ENCODE results near the gene CDCP2. TPM values are rescaled to one million over a fixed set of nuclear protein-coding genes. Genes with fewer than 3 reads are reported as not detected.

Gene CDCP2
- total RNA-seq, 1 donor from 2014 or later, result not detected

DNA sequence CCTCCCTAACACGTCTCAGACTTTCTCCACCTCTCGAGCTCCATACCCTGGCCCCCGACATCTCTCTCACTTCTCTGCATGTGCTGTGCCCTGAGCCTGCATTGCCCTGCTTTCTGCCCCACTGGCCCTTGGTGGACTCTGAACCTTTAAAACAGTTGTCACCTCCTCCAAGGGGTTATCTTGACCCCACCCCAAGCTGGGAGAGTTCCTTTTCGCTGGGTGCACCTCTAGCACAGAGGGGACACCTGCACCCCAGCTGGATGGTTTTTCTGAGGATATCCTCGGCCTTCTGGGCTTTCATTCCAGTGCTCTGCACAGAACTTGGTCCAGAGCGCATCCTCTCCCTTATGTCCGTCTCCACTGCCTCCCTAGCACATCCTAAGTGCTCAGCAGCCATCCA, 4.2 kb upstream of the CDCP2 start:
- TF ChIP-seq CTCF (IDR thresholded peaks at IDR 0.05), result no peak
- peaks cover 19% of the 10 kb centered on the region for H3K4me1 Mint-ChIP-seq (ENCODE audit: low read depth)
- H3K4me3 Mint-ChIP-seq (ENCODE audit: unreplicated experiment), result no peak overlapping the region
- no peaks in the 10 kb centered on the region for H3K27me3 Mint-ChIP-seq (ENCODE audit: low read depth)
- no peaks in the 10 kb centered on the region for H3K36me3 Mint-ChIP-seq (ENCODE audit: low read depth)
- H3K9me3 Mint-ChIP-seq (ENCODE audit: low read depth), result no peaks in the 10 kb centered on the region
- H3K27ac Mint-ChIP-seq (ENCODE audit: unreplicated experiment), result no peak overlapping the region
- peak; percentile 34 for DNase-seq (ENCODE audit: low spot score)

- DNase-seq (ENCODE audit: low spot score), result peak; percentile 10
- TF ChIP-seq CTCF (IDR thresholded peaks at IDR 0.05), result no peak
Measured at GRCh38 chr1:54156201-54156600, 3.4 kb upstream of the CDCP2 start.

GRCh38 chr1:54153535-54154439, 987 bp upstream of the CDCP2 start:
- peak; percentile 35 for DNase-seq (ENCODE audit: low spot score)
- TF ChIP-seq CTCF (IDR thresholded peaks at IDR 0.05), result no peak
- Mint-ChIP-seq H3K4me3 (ENCODE audit: unreplicated experiment) (no peak overlapping the region), H3K36me3 (ENCODE audit: low read depth) (no peaks in the 10 kb centered on the region), H3K27me3 (ENCODE audit: low read depth) (no peaks in the 10 kb centered on the region), H3K4me1 (ENCODE audit: low read depth) (peaks cover 12% of the 10 kb centered on the region), H3K27ac (ENCODE audit: unreplicated experiment) (peak overlapping the region; percentile 41), H3K9me3 (ENCODE audit: low read depth) (no peaks in the 10 kb centered on the region)

More at GRCh38 chr1:54156201-54156600, 3.4 kb upstream of the CDCP2 start:
- no peak overlapping the region for H3K4me3 Mint-ChIP-seq (ENCODE audit: unreplicated experiment)
- no peaks in the 10 kb centered on the region for H3K9me3 Mint-ChIP-seq (ENCODE audit: low read depth)
- H3K27me3 Mint-ChIP-seq (ENCODE audit: low read depth), result no peaks in the 10 kb centered on the region
- H3K36me3 Mint-ChIP-seq (ENCODE audit: low read depth), result no peaks in the 10 kb centered on the region
- no peak overlapping the region for H3K27ac Mint-ChIP-seq (ENCODE audit: unreplicated experiment)
- peaks cover 19% of the 10 kb centered on the region for H3K4me1 Mint-ChIP-seq (ENCODE audit: low read depth)

GRCh38 chr1:54151013-54151412, 1.8 kb downstream of the CDCP2 start:
- no peak overlapping the region for H3K4me3 Mint-ChIP-seq (ENCODE audit: unreplicated experiment)
- DNase-seq (ENCODE audit: low spot score), result no peak
- H3K36me3 Mint-ChIP-seq (ENCODE audit: low read depth), result no peaks in the 10 kb centered on the region
- H3K9me3 Mint-ChIP-seq (ENCODE audit: low read depth), result no peaks in the 10 kb centered on the region
- H3K27ac Mint-ChIP-seq (ENCODE audit: unreplicated experiment), result no peak overlapping the region
- H3K27me3 Mint-ChIP-seq (ENCODE audit: low read depth), result no peaks in the 10 kb centered on the region
- TF ChIP-seq CTCF (IDR thresholded peaks at IDR 0.05), result no peak
- H3K4me1 Mint-ChIP-seq (ENCODE audit: low read depth), result peaks cover 14% of the 10 kb centered on the region

GRCh38 chr1:54149734-54150133, 3.1 kb downstream of the CDCP2 start:
- H3K36me3 Mint-ChIP-seq (ENCODE audit: low read depth), result no peaks in the 10 kb centered on the region

More at GRCh38 chr1:54149734-54150133, 3.1 kb downstream of the CDCP2 start:
- Mint-ChIP-seq H3K9me3 (ENCODE audit: low read depth) (no peaks in the 10 kb centered on the region), H3K27ac (ENCODE audit: unreplicated experiment) (no peak overlapping the region), H3K4me3 (ENCODE audit: unreplicated experiment) (no peak overlapping the region), H3K4me1 (ENCODE audit: low read depth) (peaks cover 14% of the 10 kb centered on the region), H3K27me3 (ENCODE audit: low read depth) (no peaks in the 10 kb centered on the region)
- peak; percentile 43 for DNase-seq (ENCODE audit: low spot score)
- TF ChIP-seq CTCF (IDR thresholded peaks at IDR 0.05), result no peak
